HS-27A (cell line): Measurements from ENCODE around the gene TRAF3.

Experiments
- DNase-seq: peaks from one replicate; pipeline ENCODE4 v3.0.0-alpha.2; 2012; ENCODE audit warnings: low read depth, missing footprints

TRAF3 gene

GRCh38 chr14:102908766-102909455 is 131.7 kb downstream of the TRAF3 start:
- DNase-seq: no peak

- DNase-seq: no peak
These were observed 132.2 kb downstream of the TRAF3 start for GRCh38 chr14:102909462-102909861.

GRCh38 chr14:102909911-102910310 is 132.7 kb downstream of the TRAF3 start:
- DNase-seq: no peak

GRCh38 chr14:102910442-102910841 is 133.2 kb downstream of the TRAF3 start:
- no peak for DNase-seq

- DNase-seq: no peak
These were observed 134.3 kb downstream of the TRAF3 start for GRCh38 chr14:102911541-102911951.

GRCh38 chr14:102911991-102912761 is 134.9 kb downstream of the TRAF3 start:
- no peak for DNase-seq

GRCh38 chr14:102913341-102914211 is 136.3 kb downstream of the TRAF3 start:
- DNase-seq: no peak

- DNase-seq: no peak
These were observed 137.4 kb downstream of the TRAF3 start for GRCh38 chr14:102914474-102915291.

GRCh38 chr14:102915292-102916110 is 138.3 kb downstream of the TRAF3 start:
- DNase-seq: no peak

- no peak for DNase-seq
These were observed 139.3 kb downstream of the TRAF3 start for GRCh38 chr14:102916347-102917055.

GRCh38 chr14:102917056-102917385 is 139.8 kb downstream of the TRAF3 start:
- DNase-seq: no peak

- DNase-seq: no peak
These were observed 140.4 kb downstream of the TRAF3 start for GRCh38 chr14:102917469-102918211.

GRCh38 chr14:102918438-102918837 is 141.2 kb downstream of the TRAF3 start:
- no peak for DNase-seq

- DNase-seq: no peak
These were observed 143.2 kb downstream of the TRAF3 start for GRCh38 chr14:102920273-102920997.

- DNase-seq: no peak
These were observed 143.7 kb downstream of the TRAF3 start for GRCh38 chr14:102920998-102921304.

GRCh38 chr14:102922490-102923200 is 145.4 kb downstream of the TRAF3 start, which contains the start of gene AMN:
TSS of gene AMN (plus strand) at chr14:102922663. CDS start at chr14:102922689, 26 bp downstream.
- DNase-seq: no peak

GRCh38 chr14:102923201-102923924 is 146.1 kb downstream of the TRAF3 start:
- DNase-seq: no peak
